Activated T-cell treated with anti-CD3 and anti-CD28 coated beads, Interleukin-2, amount 50 U/mL, for 72 hours (primary cell): Measurements from ENCODE around the gene TSTD2. TPM values are rescaled to one million over a fixed set of nuclear protein-coding genes. Genes with fewer than 3 reads are reported as not detected.

Experiments
- ATAC-seq, 2 donors: fragments of 150-1000 bp; cut with Tn5 transposase; replicated peaks in 1 of 2; 2 replicates each; pipeline ENCODE4 v1.10.0; 2021; ENCODE audit warnings: moderate library complexity in 2 of 2, mild to moderate bottlenecking in 1 of 2
- DNase-seq, 2 donors: peaks; one replicate each; pipeline ENCODE4 v3.0.0; 2021 to 2022; ENCODE audit warnings: mixed read lengths in 1 of 2
- H3K27ac Mint-ChIP-seq: one replicate; pipeline ENCODE4 v1.8.0; 2022; ENCODE audit warnings: mild to moderate bottlenecking, moderate library complexity, mixed read lengths
- H3K27me3 Mint-ChIP-seq: one replicate; pipeline ENCODE4 v1.8.0; 2022; ENCODE audit warnings: low read depth, mixed read lengths
- H3K36me3 Mint-ChIP-seq, 2 donors: one replicate each; pipeline ENCODE4 v1.8.0; 2022; ENCODE audit warnings: mixed read lengths in 2 of 2, mild to moderate bottlenecking in 1 of 2; ENCODE audit not compliant: insufficient read depth in 2 of 2
- H3K4me1 Mint-ChIP-seq: one replicate; pipeline ENCODE4 v1.8.0; 2022; ENCODE audit warnings: low read depth, mixed read lengths
- H3K4me3 Mint-ChIP-seq, 2 donors: one replicate each; pipeline ENCODE4 v1.8.0; 2022; ENCODE audit warnings: mild to moderate bottlenecking in 2 of 2, mixed read lengths in 2 of 2, moderate library complexity in 2 of 2
- H3K9me3 Mint-ChIP-seq, 2 donors: one replicate each; pipeline ENCODE4 v1.8.0; 2022; ENCODE audit warnings: mixed read lengths in 2 of 2
- total RNA-seq, 2 donors: library from RNA; stranded (reverse); gene quantifications; one replicate each; pipeline ENCODE4 v1.2.3, GENCODE V29; 2022

The TSTD2 gene
- total RNA-seq, 2 donors from 2014 or later, result 18.7 to 23.3 TPM

GRCh38 chr9:97551308-97551707 lies 81.9 kb downstream of the TSTD2 start:
- Mint-ChIP-seq H3K4me1 (no peaks in the 10 kb centered on the region), H3K27me3 (peaks cover 42% of the 10 kb centered on the region), H3K9me3 (no peaks in the 10 kb centered on the region), H3K36me3 (no peaks in the 10 kb centered on the region), H3K4me3 (no peak overlapping the region), H3K27ac (no peak overlapping the region)
- ATAC-seq, result no peak
- no peak for DNase-seq

GRCh38 chr9:97550386-97550785 lies 82.8 kb downstream of the TSTD2 start:
- Mint-ChIP-seq H3K4me1 (no peaks in the 10 kb centered on the region), H3K27me3 (peaks cover 33% of the 10 kb centered on the region)
- no peak for ATAC-seq

More at GRCh38 chr9:97550386-97550785, 82.8 kb downstream of the TSTD2 start:
- H3K9me3 Mint-ChIP-seq, result no peaks in the 10 kb centered on the region
- DNase-seq, result no peak
- no peak overlapping the region for H3K4me3 Mint-ChIP-seq
- no peaks in the 10 kb centered on the region for H3K36me3 Mint-ChIP-seq
- H3K27ac Mint-ChIP-seq, result no peak overlapping the region

Other genes with a start within 250 kb of the TSTD2 start
- 10 to 100 TPM in 1 of 2 donors, 1 to 10 TPM in 1; 6.7 to 10.1 TPM for gene TDRD7, start 221.3 kb downstream of the TSTD2 start, total RNA-seq
- gene TMOD1, start 131.7 kb downstream of the TSTD2 start, total RNA-seq, result 1 to 10 TPM; 3.8 to 5.4 TPM
- gene NCBP1, start 453 bp upstream of the TSTD2 start, total RNA-seq, result 10 to 100 TPM; 24.3 to 25.4 TPM
- 10 to 100 TPM in 1 of 2 donors, 1 to 10 TPM in 1; 8.8 to 11.1 TPM for gene XPA, start 64.0 kb upstream of the TSTD2 start, total RNA-seq
- gene FOXE1, start 219.9 kb upstream of the TSTD2 start, total RNA-seq, result under 1 TPM; 0.79 to 0.96 TPM